GM12865 (cell line): ENCODE results near the gene CRYBB1.

Source experiments
- DNase-seq: peaks from one replicate; pipeline ENCODE4 v3.0.0; 2010; ENCODE audit warnings: low read depth
- H3K4me3 ChIP-seq: 2 replicates; pipeline ENCODE4 v1.5.1; 2011; ENCODE audit warnings: mild to moderate bottlenecking, low read depth, low read length, control low read depth
- TF ChIP-seq, protein P1 (sequence below): IDR thresholded peaks from 2 replicates; pipeline ENCODE4 v1.5.1; 2011; ENCODE audit warnings: low read length, control low read depth, low read depth, inconsistent platforms; ENCODE audit not compliant: insufficient read depth; ENCODE audit errors: missing control alignments

The CRYBB1 gene

DNA sequence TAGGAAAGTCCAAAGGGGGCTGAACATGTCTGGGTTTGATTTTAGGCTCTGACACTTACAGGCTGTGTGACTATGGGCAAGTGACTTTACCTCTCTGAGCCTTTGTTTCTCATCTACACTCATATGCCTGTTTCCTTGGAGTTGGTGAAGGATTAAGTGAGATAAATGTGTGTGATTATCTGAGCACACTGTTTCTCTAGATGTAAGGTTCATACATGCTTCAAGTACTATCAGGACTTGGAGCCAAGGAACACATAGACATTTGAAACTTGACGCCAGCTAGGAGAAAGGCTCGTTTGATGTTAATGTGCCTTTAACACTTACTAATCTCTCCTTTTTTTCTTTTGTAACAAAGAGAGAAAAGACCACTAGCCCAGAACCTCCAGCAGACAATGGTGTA, 9.7 kb downstream of the CRYBB1 start:
- TF ChIP-seq, protein P1, sequence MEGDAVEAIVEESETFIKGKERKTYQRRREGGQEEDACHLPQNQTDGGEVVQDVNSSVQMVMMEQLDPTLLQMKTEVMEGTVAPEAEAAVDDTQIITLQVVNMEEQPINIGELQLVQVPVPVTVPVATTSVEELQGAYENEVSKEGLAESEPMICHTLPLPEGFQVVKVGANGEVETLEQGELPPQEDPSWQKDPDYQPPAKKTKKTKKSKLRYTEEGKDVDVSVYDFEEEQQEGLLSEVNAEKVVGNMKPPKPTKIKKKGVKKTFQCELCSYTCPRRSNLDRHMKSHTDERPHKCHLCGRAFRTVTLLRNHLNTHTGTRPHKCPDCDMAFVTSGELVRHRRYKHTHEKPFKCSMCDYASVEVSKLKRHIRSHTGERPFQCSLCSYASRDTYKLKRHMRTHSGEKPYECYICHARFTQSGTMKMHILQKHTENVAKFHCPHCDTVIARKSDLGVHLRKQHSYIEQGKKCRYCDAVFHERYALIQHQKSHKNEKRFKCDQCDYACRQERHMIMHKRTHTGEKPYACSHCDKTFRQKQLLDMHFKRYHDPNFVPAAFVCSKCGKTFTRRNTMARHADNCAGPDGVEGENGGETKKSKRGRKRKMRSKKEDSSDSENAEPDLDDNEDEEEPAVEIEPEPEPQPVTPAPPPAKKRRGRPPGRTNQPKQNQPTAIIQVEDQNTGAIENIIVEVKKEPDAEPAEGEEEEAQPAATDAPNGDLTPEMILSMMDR, result no peak
- DNase-seq, result no peak
- no peak overlapping the region for H3K4me3 ChIP-seq

DNA sequence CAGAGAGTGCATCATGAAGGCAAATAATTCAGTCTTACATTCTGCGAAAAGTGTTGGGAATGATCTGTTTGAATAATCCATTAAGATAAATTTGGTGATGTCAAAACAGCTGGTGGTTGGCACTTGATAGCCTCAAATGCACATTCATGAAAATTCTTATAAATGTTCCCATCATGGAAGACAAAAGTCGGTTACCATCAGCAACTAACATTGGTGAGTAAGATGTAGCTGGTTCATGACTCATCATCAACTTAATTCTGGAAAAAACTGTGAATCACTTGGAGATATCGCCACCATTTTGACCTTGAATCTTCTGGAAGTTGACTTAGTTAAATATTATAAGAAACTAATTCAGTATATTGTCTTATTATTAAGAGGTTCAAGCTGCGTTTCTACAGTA, 11.2 kb downstream of the CRYBB1 start:
- H3K4me3 ChIP-seq, result no peak overlapping the region
- TF ChIP-seq, protein P1, result no peak
- DNase-seq, result no peak

DNA sequence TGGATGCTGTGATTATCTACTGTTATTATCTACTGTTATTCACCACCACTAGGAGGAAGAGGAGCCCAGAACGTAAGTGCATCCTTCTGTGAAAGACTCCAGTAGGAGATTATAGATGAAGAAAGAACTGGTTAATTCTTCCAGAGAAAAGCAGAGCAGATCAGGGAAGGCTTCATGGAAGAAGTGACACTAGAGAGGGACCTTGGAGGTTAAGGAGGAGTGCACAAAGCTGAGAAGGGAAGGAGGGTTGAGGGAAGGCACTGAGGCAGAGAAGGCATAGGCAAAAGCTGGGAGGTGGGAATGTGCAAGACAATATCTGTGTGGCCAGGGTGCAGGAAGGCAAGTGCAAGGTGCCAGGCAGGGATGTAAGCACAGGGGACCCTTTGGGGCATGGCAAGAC, 13.5 kb downstream of the CRYBB1 start:
- DNase-seq, result no peak
- H3K4me3 ChIP-seq, result no peak overlapping the region
- TF ChIP-seq, protein P1, result no peak

DNA sequence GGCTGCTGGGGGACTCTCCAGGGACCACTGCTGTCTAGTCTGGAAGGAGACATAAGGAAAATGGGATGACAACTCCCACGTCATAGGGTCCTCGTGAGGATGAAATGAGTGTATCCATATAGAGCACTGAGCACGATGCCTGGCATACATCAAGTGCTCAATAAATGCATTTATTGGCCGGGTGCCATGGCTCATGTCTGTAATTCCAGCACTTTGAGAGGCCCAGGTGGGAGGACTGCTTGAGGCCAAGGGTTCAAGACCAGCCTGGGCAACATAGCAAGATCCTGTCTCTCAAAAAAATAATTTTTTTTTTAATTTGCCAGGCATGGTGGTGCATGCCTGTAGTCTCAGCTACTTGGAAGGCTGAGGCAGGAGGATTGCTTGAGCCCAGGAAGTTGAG, 15.7 kb downstream of the CRYBB1 start:
- TF ChIP-seq, protein P1, result no peak
- no peak for DNase-seq
- H3K4me3 ChIP-seq, result no peak overlapping the region

DNA sequence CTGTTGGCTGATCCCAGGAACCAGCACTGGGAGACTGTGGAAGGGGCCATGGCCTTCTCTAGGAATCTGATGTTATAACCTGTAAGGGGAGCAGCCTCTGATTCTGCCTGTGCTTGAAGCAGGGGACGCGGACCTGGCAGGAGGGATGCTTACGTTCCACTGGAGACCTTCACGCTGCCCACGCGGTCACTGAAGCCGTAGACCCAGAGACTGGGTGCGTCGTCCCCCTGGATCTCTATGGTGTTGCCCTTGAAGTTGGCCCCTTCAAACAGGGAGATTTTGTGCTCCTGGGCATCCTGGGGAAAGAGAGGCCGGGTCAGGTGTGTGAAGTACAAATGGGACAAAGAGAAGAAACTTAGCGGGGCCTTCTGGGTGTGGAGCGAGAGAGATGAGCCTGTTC, 16.1 kb downstream of the CRYBB1 start:
- no peak for DNase-seq
- TF ChIP-seq, protein P1, result no peak

DNA sequence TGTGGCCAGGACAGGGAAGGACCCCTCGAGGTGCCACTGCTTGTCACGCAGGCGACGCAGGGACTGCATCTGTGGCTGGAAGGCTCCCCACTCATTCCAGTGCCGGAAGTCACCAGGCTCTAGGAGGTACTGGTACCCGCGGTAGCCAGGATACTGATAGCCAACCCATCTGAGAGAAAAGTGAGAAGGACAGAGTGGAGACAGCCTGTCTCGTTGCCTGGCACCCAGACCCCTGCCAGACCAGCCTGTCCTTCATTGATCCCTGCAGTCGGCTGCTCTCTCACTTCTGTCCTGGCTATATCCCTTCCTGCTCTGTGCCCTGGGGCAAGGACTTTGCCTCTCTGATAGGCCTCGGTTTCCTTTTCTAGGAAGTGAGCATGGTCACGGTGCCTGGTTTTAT, 18.3 kb downstream of the CRYBB1 start:
- TF ChIP-seq, protein P1, result no peak
- H3K4me3 ChIP-seq, result no peak overlapping the region
- DNase-seq, result no peak

More for the DNA sequence above, 16.1 kb downstream of the CRYBB1 start:
- H3K4me3 ChIP-seq, result no peak overlapping the region

DNA sequence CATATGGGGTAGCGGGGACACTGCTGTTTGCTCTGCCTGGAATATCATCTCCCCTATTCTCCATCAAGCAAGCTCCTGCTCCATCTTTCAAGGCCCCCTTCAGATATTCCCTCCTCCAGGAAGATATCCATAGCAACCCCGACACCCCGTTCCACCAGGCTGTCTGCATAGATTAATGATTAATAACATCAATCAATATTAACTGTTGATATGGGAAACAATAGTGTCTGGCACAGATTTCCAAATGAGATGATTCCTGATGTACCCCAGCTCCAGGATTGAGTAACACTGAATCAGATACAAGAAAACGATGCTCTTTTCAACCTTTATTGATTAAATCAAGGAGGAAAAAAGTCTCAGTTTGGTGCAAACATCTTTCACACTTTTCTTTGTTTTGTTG, 20.3 kb downstream of the CRYBB1 start:
- no peak for DNase-seq
- H3K4me3 ChIP-seq, result no peak overlapping the region
- TF ChIP-seq, protein P1, result no peak
